ENCODE results near the gene SGF29.

- TF ChIP-seq CTCF (conservative IDR thresholded peaks at IDR 0.05) (no peak), ZFX (IDR thresholded peaks at IDR 0.05) (no peak)
Observed at GRCh38 chr16:28561557-28562187, 8.0 kb downstream of the SGF29 start.
